K562 (cell line): Measurements from ENCODE around the gene RYR3. TPM values are rescaled to one million over a fixed set of nuclear protein-coding genes. Genes with fewer than 3 reads are reported as not detected.

Experiments used
- ATAC-seq: fragments of 200-7000 bp; cut with Tn5 transposase; 3 replicates; pipeline ENCODE4 v1.9.1; 2020; ENCODE audit warnings: moderate library complexity
- BruUV-seq: library from RNA; stranded (reverse); fragments of 400-500 nt; replicated peaks from 2 replicates; lab custom pipeline; 2021; lab: Mats Ljungman, UMichigan
- CTCF ChIA-PET: fragments of 300-600 bp; formaldehyde crosslinking; extraction: SDS; loops from one replicate; lab custom pipeline; 2021; ENCODE audit warnings: low intra/inter-chr PET ratio; lab: Yijun Ruan, JAX
- POLR2A ChIA-PET: fragments of 300-600, 350-650 bp; sonication (Branson Sonifier 250); formaldehyde crosslinking; extraction: SDS; loops from one replicate; lab custom pipeline; 2021; ENCODE audit warnings: antibody characterized with exemption, inconsistent platforms; lab: Yijun Ruan, JAX
- DNase-seq, 4 experiments: peaks; one replicate each; pipeline versions ENCODE4 v3.0.0 to v3.0.0-alpha.2; 2011 to 2018; ENCODE audit warnings: low spot score in 3 of 4, mixed read lengths in 3 of 4; ENCODE audit errors: extremely low read depth in 1 of 4
- FAIRE-seq: peaks from 2 replicates; lab custom pipeline; 2011; peaks lifted over from hg19 to GRCh38; lab: Jason Lieb, UNC
- H2AFZ ChIP-seq: 2 replicates; pipeline ENCODE4 v1.6.0; 2011; ENCODE audit warnings: low read depth, low read length, control low read depth, inconsistent platforms
- H3K27ac ChIP-seq: fragments of 200-600 bp; 3 replicates; pipeline ENCODE4 v1.8.0; 2011; ENCODE audit warnings: low read depth, mild to moderate bottlenecking, control low read depth, inconsistent platforms, low read length, moderate library complexity, mixed read lengths; ENCODE audit errors: extremely low read depth
- H3K27me3 ChIP-seq, 2 experiments: fragments of 300-600 bp in 1 of 2; 2 replicates in 1 of 2; 3 replicates in 1 of 2; pipeline versions ENCODE4 v1.6.0 to v1.8.0; 2011; ENCODE audit warnings: inconsistent platforms in 2 of 2, low read length in 2 of 2, mild to moderate bottlenecking in 1 of 2, mixed read lengths in 1 of 2, moderate library complexity in 1 of 2; ENCODE audit not compliant: control insufficient read depth in 2 of 2, insufficient read depth in 2 of 2
- H3K36me3 ChIP-seq: fragments of 300-600 bp; 3 replicates; pipeline ENCODE4 v1.8.0; 2011; ENCODE audit warnings: mild to moderate bottlenecking, low read length, inconsistent platforms; ENCODE audit not compliant: control insufficient read depth, insufficient read depth
- H3K4me1 ChIP-seq, 2 experiments: fragments of 200-600 bp in 1 of 2; replicated peaks in 1 of 2; 2 replicates in 1 of 2; 3 replicates in 1 of 2; pipeline versions ENCODE4 v1.5.1 to v1.8.0; 2011; ENCODE audit warnings: inconsistent platforms in 2 of 2, low read length in 2 of 2, mild to moderate bottlenecking in 1 of 2, mixed read lengths in 1 of 2, moderate library complexity in 1 of 2; ENCODE audit not compliant: control insufficient read depth in 2 of 2, insufficient read depth in 2 of 2
- H3K4me2 ChIP-seq: 2 replicates; pipeline ENCODE4 v1.6.1; 2011; ENCODE audit warnings: low read length, control low read depth, inconsistent platforms, mixed read lengths; ENCODE audit not compliant: insufficient read depth
- H3K4me3 ChIP-seq: fragments of 200-600 bp; sonication (generic), shearing (Covaris generic); 2 replicates; pipeline ENCODE4 v1.5.1; 2016; ENCODE audit warnings: control low read depth, inconsistent platforms
- H3K79me2 ChIP-seq: fragments of 200-600 bp; 3 replicates; pipeline ENCODE4 v1.8.0; 2011; ENCODE audit warnings: low read length, inconsistent platforms; ENCODE audit not compliant: control insufficient read depth, insufficient read depth
- H3K9ac ChIP-seq, 2 experiments: 2 replicates each; pipeline versions ENCODE4 v1.6.0 to v1.6.1; 2011; ENCODE audit warnings: low read depth in 2 of 2, low read length in 2 of 2, control low read depth in 1 of 2, inconsistent platforms in 1 of 2, mild to moderate bottlenecking in 1 of 2, mixed read lengths in 1 of 2; ENCODE audit not compliant: insufficient read depth in 1 of 2
- H3K9me1 ChIP-seq: one replicate; pipeline ENCODE4 v1.6.0; 2011; ENCODE audit warnings: inconsistent platforms, mild to moderate bottlenecking, low read length, moderate library complexity; ENCODE audit not compliant: control insufficient read depth, insufficient read depth
- H3K9me3 ChIP-seq: replicated peaks from 2 replicates; pipeline ENCODE4 v1.5.1; 2011; ENCODE audit warnings: low read depth, low read length, inconsistent platforms; ENCODE audit not compliant: control insufficient read depth, insufficient read depth
- H4K20me1 ChIP-seq: replicated peaks from 2 replicates; pipeline ENCODE4 v1.6.1; 2011; ENCODE audit warnings: low read length, inconsistent platforms, mixed read lengths; ENCODE audit not compliant: control insufficient read depth, insufficient read depth
- CBX1 ChIP-seq: sonication (generic); IDR thresholded peaks from 2 replicates; pipeline ENCODE4 v1.6.1; 2016; ENCODE audit warnings: antibody characterized with exemption, low read depth, mild to moderate bottlenecking
- CTBP1 ChIP-seq: fragments of 450-650 bp; IDR thresholded peaks from 2 replicates; pipeline ENCODE4 v1.6.1; 2016; ENCODE audit warnings: borderline replicate concordance
- EZH2 ChIP-seq: IDR thresholded peaks from 2 replicates; pipeline ENCODE4 v1.6.1; 2012; ENCODE audit warnings: low read depth, mild to moderate bottlenecking, inconsistent platforms, low read length, borderline replicate concordance
- LEF1 ChIP-seq: fragments of 450-650 bp; IDR thresholded peaks from 2 replicates; pipeline ENCODE4 v1.6.1; 2016; ENCODE audit warnings: mild to moderate bottlenecking
- MEF2A ChIP-seq: IDR thresholded peaks from 2 replicates; pipeline ENCODE4 v1.6.1; 2011; ENCODE audit warnings: low read depth, mild to moderate bottlenecking, low read length, moderate library complexity; ENCODE audit not compliant: control insufficient read depth
- RBFOX2 ChIP-seq: fragments of 200-400 bp; formaldehyde crosslinking; IDR thresholded peaks from 2 replicates; pipeline ENCODE4 v1.6.1; 2017; ENCODE audit warnings: low read depth, mild to moderate bottlenecking, low read length, moderate library complexity
- SOX6 ChIP-seq: fragments of 450-650 bp; IDR thresholded peaks from 2 replicates; pipeline ENCODE4 v1.6.1; 2014; ENCODE audit warnings: mild to moderate bottlenecking
- SRF ChIP-seq, 2 experiments: fragments of 250-450, 450-650 bp in 1 of 2; sonication (Bioruptor Pico) in 1 of 2; sonication (generic) in 1 of 2; formaldehyde crosslinking; IDR thresholded peaks; 2 replicates each; pipeline versions ENCODE4 v1.5.0 to v1.5.1; 2020 to 2022; ENCODE audit warnings: mild to moderate bottlenecking in 1 of 2, missing genetic modification reagents in 1 of 2
- ZNF134 ChIP-seq: fragments of 250-450 bp; sonication (Bioruptor Pico); conservative IDR thresholded peaks from 2 replicates; pipeline ENCODE4 v1.4.0; 2020
- ZNF57 ChIP-seq: fragments of 450-650 bp; formaldehyde crosslinking; IDR thresholded peaks from 2 replicates; pipeline ENCODE4 v1.4.0; 2020; ENCODE audit warnings: mild to moderate bottlenecking, moderate library complexity
- WGBS: fragments of 100-300 bp; shearing (Covaris generic); methylation state at CpG from one replicate; pipeline ENCODE4 v1.1.6; 2016; ENCODE audit warnings: low coverage, mixed read lengths; ENCODE audit not compliant: insufficient coverage; ENCODE audit errors: missing lambda C conversion rate; 5-methylcytosine and 5-hydroxymethylcytosine counted together
- in situ Hi-C: fragments of 300-500 bp; cut with MboI; formaldehyde crosslinking; loops from 4 replicates; pipeline ENCODE4 v1.15.0; 2018; ENCODE audit warnings: inconsistent platforms, mixed read lengths
- intact Hi-C: fragments of 100-400 bp; cut with micrococcal nuclease; formaldehyde crosslinking; loops from 2 replicates; pipeline ENCODE4 v1.14.2; 2022
- polyA plus RNA-seq, 8 experiments: library from polyadenylated mRNA; depleted of rRNA in 4 of 8; stranded (reverse) in 5 of 8; unstranded in 3 of 8; fragments of >200 nt; fragmentation: Nextera tagmentation in 2 of 8; fragmentation: Illumina TruSeq in 1 of 8; extraction: Ambion mirVana in 2 of 8; extraction: Trizol in 1 of 8; gene quantifications; 2 replicates each; pipeline versions ENCODE4 v1.2.1 to v1.2.3, GENCODE V29; 2011 to 2014; ENCODE audit warnings: inconsistent platforms in 1 of 8, missing spikeins in 1 of 8
- total RNA-seq, 7 experiments: library from RNA; depleted of rRNA in 6 of 7; stranded (reverse); fragments of >200 nt in 6 of 7; fragmentation: Illumina TruSeq in 2 of 7; extraction: Trizol in 2 of 7; gene quantifications; 2 replicates each; pipeline versions ENCODE4 v1.2.1 to v1.2.3, GENCODE V29; 2011 to 2021; ENCODE audit warnings: low replicate concordance in 1 of 7
- TF ChIP-seq, protein P1 (sequence below): fragments of 250-450 bp; sonication (Bioruptor Pico); IDR thresholded peaks from 2 replicates; pipeline ENCODE4 v1.4.0; 2020; ENCODE audit warnings: mild to moderate bottlenecking, moderate library complexity

RYR3 gene
- total and polyA plus RNA-seq, 9 of the 15 experiments (the other 6 are each of a cell fraction or from before 2014, with no cell fraction given), result 0.04 TPM; not detected in 8

DNA sequence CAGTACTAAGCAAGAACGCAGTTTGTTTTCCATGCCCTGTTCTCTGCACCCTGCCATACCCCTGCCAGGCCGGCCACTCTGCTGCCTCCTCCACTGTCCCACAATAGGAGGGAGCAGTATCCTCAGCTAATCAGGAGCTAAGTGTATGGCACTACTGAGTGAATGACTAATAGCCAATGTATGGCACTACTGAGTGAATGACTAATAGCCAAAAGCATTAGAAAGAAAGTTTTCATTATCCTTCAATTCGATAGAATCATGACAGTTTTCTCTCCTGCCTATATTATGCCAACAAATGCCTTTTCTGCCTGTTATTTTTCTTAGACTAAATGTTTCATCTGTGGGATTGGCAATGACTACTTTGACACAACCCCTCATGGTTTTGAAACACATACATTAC lies 550.0 kb downstream of the RYR3 start:
- no peak for TF ChIP-seq SRF (CRISPR knock-in tag; IDR thresholded peaks at IDR 0.05)
- TF ChIP-seq, protein P1, sequence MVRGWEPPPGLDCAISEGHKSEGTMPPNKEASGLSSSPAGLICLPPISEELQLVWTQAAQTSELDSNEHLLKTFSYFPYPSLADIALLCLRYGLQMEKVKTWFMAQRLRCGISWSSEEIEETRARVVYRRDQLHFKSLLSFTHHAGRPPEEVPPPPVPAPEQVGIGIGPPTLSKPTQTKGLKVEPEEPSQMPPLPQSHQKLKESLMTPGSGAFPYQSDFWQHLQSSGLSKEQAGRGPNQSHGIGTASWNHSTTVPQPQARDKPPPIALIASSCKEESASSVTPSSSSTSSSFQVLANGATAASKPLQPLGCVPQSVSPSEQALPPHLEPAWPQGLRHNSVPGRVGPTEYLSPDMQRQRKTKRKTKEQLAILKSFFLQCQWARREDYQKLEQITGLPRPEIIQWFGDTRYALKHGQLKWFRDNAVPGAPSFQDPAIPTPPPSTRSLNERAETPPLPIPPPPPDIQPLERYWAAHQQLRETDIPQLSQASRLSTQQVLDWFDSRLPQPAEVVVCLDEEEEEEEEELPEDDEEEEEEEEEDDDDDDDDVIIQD, result no peak
- no peak for TF ChIP-seq EZH2
- no peak for TF ChIP-seq ZNF57
- TF ChIP-seq MEF2A, result no peak
- no peak for TF ChIP-seq ZNF134 (CRISPR knock-in tag)
- no peak for TF ChIP-seq SOX6
- no peak for TF ChIP-seq LEF1
- TF ChIP-seq CBX1, result no peak
- TF ChIP-seq RBFOX2, result no peak
- TF ChIP-seq CTBP1, result no peak
- TF ChIP-seq, all 486 proteins: peak for 0
- DNase-seq, result no peak
- no peak overlapping the region for H3K27ac ChIP-seq
- H3K79me2 ChIP-seq, result no peaks in the 10 kb centered on the region
- H3K9ac ChIP-seq, result no peak overlapping the region
- BruUV-seq, result no TSS peak
- no peak for ATAC-seq
- no peaks in the 10 kb centered on the region for H3K9me3 ChIP-seq
- no peak overlapping the region for H3K4me2 ChIP-seq
- H3K27me3 ChIP-seq, result peaks cover 10 to 18% of the 10 kb centered on the region in 2 experiments; a peak in 4 of 5 replicates
- no peak overlapping the region for H3K4me3 ChIP-seq
- intact Hi-C loops, result no loop called here
- ChIA-PET CTCF (no interaction called here), POLR2A (no interaction called here)
- no peak overlapping the region for H2AFZ ChIP-seq
- no peak for FAIRE-seq
- H3K4me1 ChIP-seq, result no peaks in the 10 kb centered on the region
- no peaks in the 10 kb centered on the region for H3K9me1 ChIP-seq
- H4K20me1 ChIP-seq, result no peaks in the 10 kb centered on the region
- in situ Hi-C loops, result no loop called here
- 10% methylated on average over 3 of the region's 3 CpGs for WGBS
- H3K36me3 ChIP-seq, result no peaks in the 10 kb centered on the region
